Activated naive CD4-positive, alpha-beta T cell treated with Interleukin-2 at 50 U/mL for 16 hours (primary cell): ENCODE measurements around the gene SF3A2.
A peak's percentile ranks its signal among the peaks of the same experiment; 100 is the strongest.

ENCODE experiments used
- DNase-seq: peaks from one replicate; pipeline ENCODE4 v3.0.0-alpha.2; 2020

Gene SF3A2

DNA sequence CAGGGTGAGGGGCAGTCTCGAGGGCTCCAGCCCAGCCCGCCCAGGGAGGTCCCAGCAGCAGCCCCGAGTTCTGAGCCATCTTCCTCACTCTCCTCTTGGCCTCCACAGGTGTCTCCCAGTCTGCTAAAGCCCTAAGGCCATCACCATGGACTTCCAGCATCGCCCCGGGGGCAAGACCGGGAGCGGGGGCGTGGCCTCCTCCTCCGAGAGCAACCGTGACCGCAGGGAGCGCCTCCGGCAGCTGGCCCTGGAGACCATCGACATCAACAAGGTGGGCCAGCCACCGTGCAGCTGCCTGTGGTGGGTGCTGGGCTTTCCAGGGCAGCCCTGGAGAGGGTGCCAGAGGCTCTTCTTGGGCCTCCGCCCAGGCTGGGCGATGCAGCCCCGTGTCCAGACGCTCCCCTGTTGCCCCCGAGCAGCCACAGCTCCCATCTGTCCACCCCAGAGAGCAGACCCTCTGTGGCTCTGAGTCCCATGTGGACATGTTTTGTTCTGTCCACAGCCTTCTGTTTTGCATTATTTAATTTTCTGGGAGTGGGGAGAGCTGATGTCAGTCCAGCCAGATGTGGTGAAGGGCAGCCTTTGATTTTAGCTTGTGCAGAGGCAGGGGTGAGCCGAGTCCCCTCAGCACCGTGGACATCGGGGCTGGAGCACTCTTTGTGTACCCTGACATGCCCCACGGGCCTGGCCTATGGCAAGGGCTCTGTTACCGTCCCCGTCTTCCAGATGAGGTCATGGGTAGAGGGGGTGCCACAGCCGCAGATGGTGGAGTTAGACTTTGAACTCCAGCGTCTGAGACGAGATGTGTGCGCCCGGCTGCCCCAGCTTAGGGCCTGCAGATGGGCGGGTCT, 6.9 kb downstream of the SF3A2 start:
- no peak for DNase-seq

GRCh38 chr19:2244125-2244411, 7.4 kb downstream of the SF3A2 start:
- no peak for DNase-seq

- DNase-seq = no peak
Observed at GRCh38 chr19:2244486-2244885, 7.9 kb downstream of the SF3A2 start.

DNA sequence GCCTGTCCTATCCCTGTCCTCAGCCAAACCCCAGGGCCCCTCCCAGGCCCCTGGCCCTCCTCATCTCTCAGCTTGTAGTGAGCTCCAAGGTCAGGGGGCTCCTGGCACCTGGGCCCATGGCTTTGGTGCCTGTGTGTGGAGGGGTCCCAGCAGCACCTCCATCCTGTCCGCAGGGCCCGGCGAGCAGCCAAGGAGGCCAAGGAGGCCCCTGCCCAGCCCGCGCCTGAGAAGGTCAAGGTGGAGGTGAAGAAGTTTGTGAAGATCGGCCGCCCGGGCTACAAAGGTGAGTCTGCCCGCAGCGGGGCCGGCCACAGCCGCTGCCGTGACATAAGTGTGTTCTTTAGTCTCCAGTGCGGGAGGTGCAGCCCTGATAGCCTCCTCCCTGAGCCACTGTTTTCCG, 8.6 kb downstream of the SF3A2 start:
- no peak for DNase-seq

GRCh38 chr19:2246014-2246620, 9.5 kb downstream of the SF3A2 start:
- no peak for DNase-seq

DNA sequence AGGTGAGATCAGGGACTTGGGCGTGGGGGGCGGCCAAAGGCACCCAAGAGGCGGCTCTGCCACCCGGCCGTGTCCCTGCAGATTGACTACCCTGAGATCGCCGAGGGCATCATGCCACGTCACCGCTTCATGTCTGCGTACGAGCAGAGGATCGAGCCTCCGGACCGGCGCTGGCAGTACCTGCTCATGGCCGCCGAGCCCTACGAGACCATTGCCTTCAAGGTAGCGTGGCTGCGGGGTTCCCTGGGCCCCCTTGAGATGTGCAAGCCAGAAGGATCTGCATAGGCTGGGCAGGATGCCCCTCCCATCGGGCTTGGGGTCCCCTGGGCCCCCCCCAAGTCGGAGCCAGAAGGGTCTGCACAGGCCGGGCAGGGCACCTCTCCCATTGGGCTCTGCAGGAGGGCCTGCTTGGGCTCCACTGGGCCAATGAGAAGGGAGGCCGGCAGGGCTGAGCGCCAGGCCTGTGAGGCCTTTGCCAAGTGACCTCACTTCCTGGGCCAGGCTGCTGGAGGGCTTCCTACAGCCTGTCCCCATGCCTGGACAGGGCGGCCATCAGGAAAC, 10.3 kb downstream of the SF3A2 start:
- no peak for DNase-seq

DNA sequence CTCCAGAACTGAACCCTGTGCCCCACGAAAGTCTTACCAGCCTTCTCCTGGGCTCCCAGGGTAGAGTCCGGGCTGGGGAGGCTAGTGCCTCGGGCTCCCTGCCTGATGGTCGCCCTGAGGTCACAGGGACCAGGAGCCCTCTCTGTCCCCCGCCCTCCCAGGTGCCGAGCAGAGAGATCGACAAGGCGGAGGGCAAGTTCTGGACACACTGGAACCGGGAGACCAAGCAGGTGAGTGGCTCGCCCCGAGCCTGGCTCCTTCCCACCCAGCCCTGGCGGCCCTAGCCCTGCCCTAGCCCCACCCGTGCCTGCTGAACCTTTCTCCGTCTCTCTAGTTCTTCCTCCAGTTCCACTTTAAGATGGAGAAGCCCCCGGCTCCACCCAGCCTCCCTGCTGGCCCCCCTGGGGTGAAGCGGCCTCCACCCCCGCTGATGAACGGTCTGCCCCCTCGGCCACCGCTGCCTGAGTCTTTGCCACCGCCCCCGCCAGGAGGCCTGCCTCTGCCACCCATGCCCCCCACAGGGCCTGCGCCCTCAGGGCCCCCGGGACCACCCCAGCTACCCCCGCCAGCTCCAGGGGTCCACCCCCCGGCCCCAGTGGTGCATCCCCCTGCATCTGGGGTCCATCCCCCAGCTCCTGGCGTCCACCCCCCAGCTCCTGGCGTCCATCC, 10.9 kb downstream of the SF3A2 start:
- DNase-seq = no peak

GRCh38 chr19:2248136-2249009, 11.7 kb downstream of the SF3A2 start:
- DNase-seq = no peak

DNA sequence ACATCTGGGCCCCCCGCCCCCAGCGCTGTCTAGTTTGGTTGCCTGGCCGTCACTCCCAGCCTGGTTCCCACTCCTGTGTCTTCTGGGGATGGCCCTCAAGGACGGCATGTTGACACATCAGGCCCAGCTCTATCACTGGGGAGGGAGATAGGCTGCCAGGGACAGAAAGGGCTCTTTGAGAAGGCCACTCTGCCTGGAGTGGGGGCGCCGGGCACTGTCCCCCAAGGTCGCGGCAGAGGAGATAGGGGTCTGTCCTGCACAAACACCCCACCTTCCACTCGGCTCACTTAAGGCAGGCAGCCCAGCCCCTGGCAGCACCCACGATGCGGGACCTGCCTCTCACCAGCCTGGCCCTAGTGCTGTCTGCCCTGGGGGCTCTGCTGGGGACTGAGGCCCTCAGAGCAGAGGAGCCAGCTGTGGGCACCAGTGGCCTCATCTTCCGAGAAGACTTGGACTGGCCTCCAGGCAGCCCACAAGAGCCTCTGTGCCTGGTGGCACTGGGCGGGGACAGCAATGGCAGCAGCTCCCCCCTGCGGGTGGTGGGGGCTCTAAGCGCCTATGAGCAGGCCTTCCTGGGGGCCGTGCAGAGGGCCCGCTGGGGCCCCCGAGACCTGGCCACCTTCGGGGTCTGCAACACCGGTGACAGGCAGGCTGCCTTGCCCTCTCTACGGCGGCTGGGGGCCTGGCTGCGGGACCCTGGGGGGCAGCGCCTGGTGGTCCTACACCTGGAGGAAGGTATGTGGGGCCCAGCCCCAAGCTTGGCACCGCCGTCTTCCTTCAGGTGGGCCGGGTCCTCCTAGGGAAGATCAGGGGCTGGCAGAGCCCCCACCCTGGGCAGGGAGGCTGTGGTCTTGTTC, 12.6 kb downstream of the SF3A2 start, which contains the start of gene AMH:
AMH (plus strand) TSS at position 314 of the 857 bp plus-strand sequence; CDS start at position 324, 10 bp downstream.
- no peak for DNase-seq

- no peak for DNase-seq
Observed at GRCh38 chr19:2249880-2250765, 13.5 kb downstream of the SF3A2 start.

DNA sequence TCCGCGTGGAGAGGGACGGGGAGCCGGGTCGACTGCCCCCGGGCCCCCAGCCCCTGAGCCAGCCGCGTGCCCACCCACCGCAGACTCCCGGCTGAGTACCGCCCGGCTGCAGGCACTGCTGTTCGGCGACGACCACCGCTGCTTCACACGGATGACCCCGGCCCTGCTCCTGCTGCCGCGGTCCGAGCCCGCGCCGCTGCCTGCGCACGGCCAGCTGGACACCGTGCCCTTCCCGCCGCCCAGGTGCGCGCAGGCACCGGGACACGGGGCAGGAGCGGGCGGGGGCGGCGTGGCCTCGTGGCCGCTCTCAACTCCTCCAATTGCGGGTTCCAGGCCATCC, 14.1 kb downstream of the SF3A2 start:
- no peak for DNase-seq

GRCh38 chr19:2251106-2252054, 14.8 kb downstream of the SF3A2 start:
- DNase-seq = no peak

GRCh38 chr19:2252055-2252796, 15.6 kb downstream of the SF3A2 start:
- no peak for DNase-seq

GRCh38 chr19:2252797-2253105, 16.1 kb downstream of the SF3A2 start:
- no peak for DNase-seq

DNA sequence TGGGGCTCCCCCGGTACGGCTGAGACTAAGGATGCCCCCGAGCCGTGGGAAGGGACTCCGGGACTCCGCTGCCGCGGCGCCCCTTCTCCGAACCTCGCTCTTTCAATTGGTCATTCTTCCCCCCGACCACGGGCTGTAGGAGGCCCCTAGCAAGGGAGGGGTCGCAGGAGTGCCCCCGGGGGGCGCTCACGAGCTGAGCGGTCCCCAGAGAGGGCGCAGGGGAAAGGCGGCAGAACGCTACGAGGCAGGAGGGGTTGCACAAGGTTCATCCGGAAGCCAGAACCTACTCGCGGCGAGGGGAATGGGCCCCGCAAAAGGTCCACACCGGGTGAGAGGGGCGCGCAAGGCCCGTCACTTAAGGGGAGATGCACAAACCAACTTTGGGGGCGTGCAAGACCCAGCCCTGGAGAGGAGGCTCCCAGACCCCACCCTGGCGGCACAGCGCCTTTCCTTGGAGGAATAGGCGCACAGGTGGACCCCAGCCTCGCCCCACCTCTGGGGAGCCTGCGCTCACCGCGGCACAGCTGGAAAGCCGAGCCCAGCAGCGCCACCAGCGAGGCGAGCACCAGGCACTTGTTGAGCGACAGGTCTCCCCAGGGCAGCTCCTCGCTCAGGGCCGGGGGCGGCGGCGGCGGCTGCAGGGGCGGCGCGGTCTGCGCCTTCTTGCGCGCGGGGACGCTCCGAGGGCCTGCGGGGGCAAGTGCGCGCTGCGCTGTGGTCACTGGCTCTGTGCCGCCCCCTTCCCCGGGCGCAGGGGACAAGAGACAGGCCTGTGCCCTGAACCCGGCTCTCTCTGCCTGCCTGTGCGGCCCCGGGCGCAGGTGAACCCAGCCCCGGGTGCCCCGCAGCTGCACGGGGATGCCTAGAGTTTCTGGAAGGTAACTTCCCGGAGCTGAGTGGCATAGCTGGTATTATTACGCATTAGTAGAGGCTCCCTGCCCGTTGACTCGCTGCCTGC, 16.8 kb downstream of the SF3A2 start:
- peak; percentile 51 for DNase-seq

DNA sequence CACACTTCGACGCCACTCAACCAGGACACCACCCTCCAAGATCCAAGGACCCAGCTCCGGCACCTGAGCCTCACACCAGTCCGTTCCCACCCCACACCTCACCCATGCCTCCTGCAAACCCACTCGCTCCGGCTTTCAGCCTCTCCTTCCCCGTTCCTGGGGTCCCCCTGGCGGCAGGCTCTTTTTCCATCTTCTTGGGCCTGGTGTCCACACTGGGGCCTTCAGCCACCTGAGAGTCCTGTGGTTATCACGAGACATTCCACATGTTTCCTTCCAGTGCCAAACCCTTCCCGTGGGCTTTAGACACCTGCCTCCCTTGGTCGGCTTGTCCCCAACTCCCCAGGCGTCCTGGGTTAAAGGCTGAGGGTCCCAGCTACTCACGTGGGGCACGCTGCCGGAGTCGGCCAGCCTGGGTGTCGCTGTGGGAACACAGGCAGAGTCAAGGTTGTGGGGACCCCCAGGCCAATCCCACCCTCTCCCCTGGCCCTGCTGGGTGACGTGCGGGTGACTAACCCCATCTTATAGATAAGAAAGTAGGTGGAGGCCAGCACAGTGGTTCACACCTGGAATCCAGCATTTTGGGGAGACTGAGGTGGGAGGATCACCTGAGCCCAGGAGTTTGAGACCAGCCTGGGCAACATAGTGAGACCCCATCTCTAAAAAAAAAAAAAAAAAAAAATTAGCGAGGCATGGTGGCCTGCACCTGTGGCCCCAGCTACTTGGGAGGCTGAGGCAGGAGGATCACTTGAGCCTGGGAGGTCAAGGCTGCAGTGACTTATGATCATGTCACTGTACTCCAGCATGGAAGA, 17.6 kb downstream of the SF3A2 start:
- no peak for DNase-seq
